NCI-H187 treated with DMSO at 0.1 percent for 48 hours (cell line): ENCODE measurements around the gene HSPD1.
"Not testable (repeated sequence)": the region's sequence is repeated elsewhere in the genome, so short reads cannot be mapped to it uniquely, and the experiment has no call there.

Experiments used
- DNase-seq: peaks from one replicate; lab custom pipeline; 2025; lab: John Stamatoyannopoulos, UW

Gene HSPD1

GRCh38 chr2:197496695-197497094, 2.9 kb downstream of the HSPD1 start:
- DNase-seq: no peak

GRCh38 chr2:197495433-197496134, 4.1 kb downstream of the HSPD1 start:
- no peak for DNase-seq

- no peak for DNase-seq
These were observed 12.3 kb downstream of the HSPD1 start for GRCh38 chr2:197487385-197487784.

GRCh38 chr2:197486175-197486574, 13.5 kb downstream of the HSPD1 start:
- DNase-seq: no peak

GRCh38 chr2:197484248-197484647, 15.4 kb downstream of the HSPD1 start:
- DNase-seq: not testable (repeated sequence)

- DNase-seq: no peak
These were observed 19.2 kb downstream of the HSPD1 start for GRCh38 chr2:197480165-197481036.

- no peak for DNase-seq
These were observed 21.8 kb downstream of the HSPD1 start for GRCh38 chr2:197477797-197478196.

GRCh38 chr2:197472166-197472565, 27.5 kb downstream of the HSPD1 start:
- DNase-seq: no peak

GRCh38 chr2:197464175-197464574, 35.5 kb downstream of the HSPD1 start:
- DNase-seq: no peak

GRCh38 chr2:197461057-197461456, 38.6 kb downstream of the HSPD1 start:
- DNase-seq: no peak

GRCh38 chr2:197460649-197461048, 39.0 kb downstream of the HSPD1 start:
- DNase-seq: no peak

GRCh38 chr2:197455428-197455827, 44.2 kb downstream of the HSPD1 start:
- DNase-seq: no peak

GRCh38 chr2:197454923-197455322, 44.7 kb downstream of the HSPD1 start:
- no peak for DNase-seq

- DNase-seq: no peak
These were observed 45.7 kb downstream of the HSPD1 start for GRCh38 chr2:197453914-197454398.

GRCh38 chr2:197453123-197453913, 46.3 kb downstream of the HSPD1 start, which contains the start of gene COQ10B:
TSS of gene COQ10B (plus strand) at chr2:197453552. CDS start at chr2:197453561, 9 bp downstream.
- peak; percentile 86 for DNase-seq

GRCh38 chr2:197452754-197453122, 46.9 kb downstream of the HSPD1 start:
- no peak for DNase-seq

- DNase-seq: not testable (repeated sequence)
These were observed 48.7 kb downstream of the HSPD1 start for GRCh38 chr2:197450935-197451358.

GRCh38 chr2:197450465-197450864, 49.2 kb downstream of the HSPD1 start:
- DNase-seq: no peak

GRCh38 chr2:197446844-197447243, 52.8 kb downstream of the HSPD1 start:
- DNase-seq: no peak

GRCh38 chr2:197445746-197446145, 53.9 kb downstream of the HSPD1 start:
- no peak for DNase-seq

GRCh38 chr2:197442857-197443256, 56.8 kb downstream of the HSPD1 start:
- DNase-seq: no peak

- no peak for DNase-seq
These were observed 62.3 kb downstream of the HSPD1 start for GRCh38 chr2:197437380-197437779.
